A549 treated with AZD2906 at 1 μM for 4 hours (cell line): Measurements from ENCODE around the gene ASCL5. TPM values are rescaled to one million over a fixed set of nuclear protein-coding genes. Genes with fewer than 3 reads are reported as not detected.

ENCODE experiments used
- total RNA-seq: library from RNA; stranded (reverse); fragments of 200-300 nt; extraction: Qiagen RNA extraction; gene quantifications from 5 replicates; pipeline ENCODE4 v1.2.3, GENCODE V29; 2022

Gene ASCL5
- total RNA-seq, result 0.08 to 0.16 TPM (median 0.09 TPM) in 5 replicates

GRCh38 chr1:201126832-201127754 is at the start of gene ASCL5:
ASCL5 (minus strand) TSS chr1:201127184; CDS start chr1:201115372, 11,812 bp downstream.

GRCh38 chr1:201154389-201155165 is 27.6 kb upstream of the ASCL5 start, which contains the start of gene TMEM9:
TMEM9 (minus strand) TSS chr1:201154474; CDS start chr1:201153923, 551 bp downstream.

DNA sequence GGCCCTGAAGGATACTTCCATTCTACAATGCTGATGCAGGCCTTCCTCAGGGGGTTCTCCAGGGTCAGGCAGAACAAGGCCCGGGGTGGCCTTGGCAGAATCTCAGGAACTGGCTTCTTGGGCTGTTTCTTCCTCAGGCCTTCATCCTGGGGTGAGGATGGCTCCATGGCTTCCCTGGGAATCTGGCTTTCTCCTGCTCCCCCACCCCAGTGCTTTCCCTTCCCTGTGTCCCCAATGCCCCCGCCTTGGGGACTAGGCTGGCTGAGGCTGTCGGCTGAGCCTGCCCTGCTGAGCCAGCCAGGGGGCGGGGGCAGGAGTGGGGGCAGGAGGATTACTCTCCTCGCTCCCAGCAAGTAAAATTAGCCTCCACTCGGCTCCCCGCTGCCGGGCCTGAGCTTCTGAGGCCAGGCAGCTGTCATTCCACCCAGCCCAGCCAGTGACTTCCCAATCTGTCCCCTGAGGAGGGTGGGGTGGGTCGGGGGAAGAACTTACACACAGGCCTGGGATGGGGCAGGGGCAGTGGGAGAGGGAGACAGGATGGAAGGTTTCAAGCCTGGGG is 14.7 kb downstream of the ASCL5 start, which contains the start of gene CACNA1S:
CACNA1S (minus strand) TSS at position 254 of the 559 bp plus-strand sequence; CDS start at position 167, 87 bp downstream.

Other genes with a start within 250 kb of the ASCL5 start
- 37.0 to 53.3 TPM (median 44.3 TPM) in 5 replicates for gene INAVA, start 232.3 kb downstream of the ASCL5 start, total RNA-seq
- 1.2 to 1.9 TPM (median 1.8 TPM) in 5 replicates for gene KIF21B, start 103.5 kb downstream of the ASCL5 start, total RNA-seq
- 0.01 TPM in 2 of 5 replicates, not detected in the others for gene CACNA1S, start 14.8 kb downstream of the ASCL5 start, total RNA-seq
- gene TMEM9, start 27.3 kb upstream of the ASCL5 start, total RNA-seq, result 81.1 to 84.2 TPM (median 83.4 TPM) in 5 replicates
- gene IGFN1, start 63.6 kb upstream of the ASCL5 start, total RNA-seq, result 0.31 to 0.71 TPM (median 0.56 TPM) in 5 replicates
- gene PKP1, start 156.3 kb upstream of the ASCL5 start, total RNA-seq, result 0.02 to 0.07 TPM (median 0.05 TPM) in 5 replicates